ENCODE results near the gene PRICKLE3. TPM values are rescaled to one million over a fixed set of nuclear protein-coding genes. Genes with fewer than 3 reads are reported as not detected.

Gene PRICKLE3
- total and polyA plus RNA-seq, 2 of the 4 experiments (the other 2 are of a cell fraction), result 3.4 to 6.4 TPM

GRCh38 chrX:49155900-49156837, 30.0 kb downstream of the PRICKLE3 start:
- no peaks in the 10 kb centered on the region for H4K20me1 ChIP-seq (ENCODE audit: insufficient read depth, low read length)
- H3K4ac ChIP-seq (ENCODE audit: low read depth, low read length), result peak overlapping the region; percentile 99
- peak overlapping the region; percentile 100 for H2BK5ac ChIP-seq (ENCODE audit: low read depth, low read length, poor library complexity, severe bottlenecking)
- H3K4me1 ChIP-seq (ENCODE audit: control insufficient read depth, insufficient read depth, low read length), result peaks cover 6% of the 10 kb centered on the region
- dilution Hi-C loops (cut with HindIII; ENCODE audit: low sequenced_read_pairs, unreplicated experiment), result no loop called here
- intact Hi-C loops (cut with micrococcal nuclease), result no loop called here
- H3K23ac ChIP-seq (ENCODE audit: low read depth, low read length), result peak overlapping the region; percentile 99
- ChIA-PET POLR2A (ENCODE audit: unreplicated experiment) (interaction anchor here (0.8 to 1.0 kb wide), 2 partner anchors 11 kb away, joined by 3 to 4 read pairs; no protein-coding TSS in a partner anchor), CTCF (interaction anchor here (0.6 to 0.7 kb wide), 3 partner anchors 11 to 28 kb away, joined by 3 read pairs; no protein-coding TSS in a partner anchor)
- no peaks in the 10 kb centered on the region; the same call in 1 of the 2 replicates for H3K27me3 ChIP-seq (ENCODE audit: control insufficient read depth, insufficient read depth, low read length)
- H2BK120ac ChIP-seq (ENCODE audit: low read depth, low read length), result peak overlapping the region; percentile 70
- H3K9me1 ChIP-seq (ENCODE audit: insufficient read depth, low read length), result no peaks in the 10 kb centered on the region
- H3K4me3 ChIP-seq (ENCODE audit: insufficient read depth, low read depth, low read length), result peak overlapping the region; percentile 71
- 37% methylated on average over 19 of the region's 65 CpGs; no CpG with 5 or more reads in 1 of the 2 experiments for WGBS, 2 experiments (ENCODE audit: extremely low coverage in 2 of 2, insufficient read length in 1 of 2)
- H4K5ac ChIP-seq (ENCODE audit: low read depth, low read length), result peak overlapping the region; percentile 99
- peak; percentile 85 for DNase-seq
- in situ Hi-C loops (cut with MboI; ENCODE audit: low sequenced_read_pairs), result no loop called here
- no peaks in the 10 kb centered on the region; a peak in 1 of 4 replicates for H3K79me1 ChIP-seq (ENCODE audit: low read depth in 1 of 2, low read length in 2 of 2)
- H3K14ac ChIP-seq (replicated peaks; ENCODE audit: low read depth, low read length), result peak overlapping the region; percentile 93
- BruUV-seq (replicated peaks), result no TSS peak
- H3K9me3 ChIP-seq (ENCODE audit: control insufficient read depth, insufficient read depth, low read length), result no peaks in the 10 kb centered on the region
- H3K9ac ChIP-seq (ENCODE audit: low read depth, low read length), result peak overlapping the region; percentile 100
- H4K8ac ChIP-seq (ENCODE audit: low read depth in 2 of 2, low read length in 2 of 2), result peak overlapping the region; percentile 97 to 99
- peak overlapping the region; percentile 94 for H3K56ac ChIP-seq (ENCODE audit: extremely low read depth, insufficient read depth, low read length)
- H2AK9ac ChIP-seq (replicated peaks; ENCODE audit: low read depth, low read length, poor library complexity), result peak overlapping the region; percentile 98
- no peaks in the 10 kb centered on the region for H3K36me3 ChIP-seq (ENCODE audit: control insufficient read depth, insufficient read depth, low read length)
- H2BK15ac ChIP-seq (ENCODE audit: low read depth, low read length), result peak overlapping the region; percentile 62; the same call in 1 of the 3 replicates
- H3K27ac ChIP-seq (ENCODE audit: insufficient read depth, low read length), result peak overlapping the region; percentile 100
- H2AK5ac ChIP-seq (ENCODE audit: low read depth, low read length), result peak overlapping the region; percentile 89
- peak; percentile 94 for ATAC-seq (ENCODE audit: low read depth)
- H2AFZ ChIP-seq (replicated peaks; ENCODE audit: low read length, poor library complexity), result peak overlapping the region; percentile 90
- no peak overlapping the region for H2BK20ac ChIP-seq (ENCODE audit: low read depth, low read length)
- peak overlapping the region; percentile 99 for H3K18ac ChIP-seq (ENCODE audit: low read depth, low read length)
- peak overlapping the region; percentile 94 for H3K4me2 ChIP-seq (ENCODE audit: low read depth, low read length)
- peak overlapping the region; percentile 91 for H4K91ac ChIP-seq (ENCODE audit: insufficient read depth, low read depth, low read length)
- peak; percentile 63; the same call in 1 of the 2 replicates for TF ChIP-seq POLR2A (IDR thresholded peaks at IDR 0.05; ENCODE audit: low read depth, low read length)
- no peak for TF ChIP-seq MXI1 (IDR thresholded peaks at IDR 0.05; ENCODE audit: borderline replicate concordance, low read depth, low read length)
- TF ChIP-seq CHD1 (IDR thresholded peaks at IDR 0.05; ENCODE audit: low read depth, low read length), result no peak
- TF ChIP-seq CEBPB (IDR thresholded peaks at IDR 0.05; ENCODE audit: low read depth, low read length), result no peak
- TF ChIP-seq RCOR1 (IDR thresholded peaks at IDR 0.05; ENCODE audit: insufficient replicate concordance, low read length), result no peak
- TF ChIP-seq ELK1 (IDR thresholded peaks at IDR 0.05; ENCODE audit: borderline replicate concordance, low read depth, low read length), result no peak
- TF ChIP-seq SMC3 (IDR thresholded peaks at IDR 0.05; ENCODE audit: low read depth, low read length), result peak; percentile 36
- TF ChIP-seq RFX5 (IDR thresholded peaks at IDR 0.05; ENCODE audit: low read depth, low read length), result no peak
- no peak for TF ChIP-seq USF2 (IDR thresholded peaks at IDR 0.05; ENCODE audit: low read depth, low read length)
- peak; percentile 78; the same call in 1 of the 2 replicates for TF ChIP-seq MAZ (IDR thresholded peaks at IDR 0.05; ENCODE audit: borderline replicate concordance, low read depth, low read length)
- TF ChIP-seq CTCF (conservative IDR thresholded peaks at IDR 0.05; ENCODE audit: low read depth, low read length), result peak; percentile 71
- TF ChIP-seq RAD21 (IDR thresholded peaks at IDR 0.05; ENCODE audit: low read length), result peak; percentile 26; the same call in 1 of the 2 replicates
